ENCODE measurements around the gene HOXB2.

GRCh38 chr17:48571826-48572417 lies 27.0 kb upstream of the HOXB2 start:
- no peak for TF ChIP-seq CTCF (IDR thresholded peaks at IDR 0.05)
- TF ChIP-seq POLR2A (IDR thresholded peaks at IDR 0.05): no peak

Data from right lobe of liver (tissue), 4 donors.